Measurements from ENCODE around the gene VAT1.

The VAT1 gene

GRCh38 chr17:42989726-42990652 is 32.2 kb downstream of the VAT1 start:
- DNase-seq (ENCODE audit: extremely low spot score), result no peak
- POLR2A ChIA-PET, result no interaction called here
- CTCF ChIA-PET, result interaction anchor here (7.2 kb wide), 1 partner anchor 8 kb away, joined by 76 read pairs; the partner anchor contains the start of gene RPL27
- TF ChIP-seq CTCF (IDR thresholded peaks at IDR 0.05; ENCODE audit: control extremely low read depth, extremely low read depth, low read depth, missing control alignments), result no peak

- ChIA-PET CTCF (interaction anchor here (7.2 kb wide), 1 partner anchor 9 kb away, joined by 76 read pairs; the partner anchor contains the start of gene RPL27), POLR2A (no interaction called here)
- no peak for DNase-seq (ENCODE audit: extremely low spot score)
Measured at GRCh38 chr17:42989141-42989540, 33.0 kb downstream of the VAT1 start.

GRCh38 chr17:42985225-42985624 is 37.0 kb downstream of the VAT1 start:
- TF ChIP-seq CTCF (IDR thresholded peaks at IDR 0.05; ENCODE audit: control extremely low read depth, extremely low read depth, low read depth, missing control alignments), result no peak
- ChIA-PET POLR2A (interaction anchor here (0.7 to 2.8 kb wide), 2 partner anchors 13 to 237 kb away, joined by 3 to 19 read pairs; partner anchors contain the start of gene RPL27), CTCF (interaction anchor here (7.2 kb wide), 1 partner anchor 13 kb away, joined by 76 read pairs; the partner anchor contains the start of gene RPL27)
- peak; percentile 69 for DNase-seq (ENCODE audit: extremely low spot score)

More at GRCh38 chr17:42989141-42989540, 33.0 kb downstream of the VAT1 start:
- no peak for TF ChIP-seq CTCF (IDR thresholded peaks at IDR 0.05; ENCODE audit: control extremely low read depth, extremely low read depth, low read depth, missing control alignments)

- CTCF ChIA-PET, result interaction anchor here (2.2 kb wide), 1 partner anchor 16 kb away, joined by 9 read pairs; the partner anchor contains the start of gene RPL27
- TF ChIP-seq CTCF (IDR thresholded peaks at IDR 0.05; ENCODE audit: control extremely low read depth, extremely low read depth, low read depth, missing control alignments), result no peak
- DNase-seq (ENCODE audit: extremely low spot score), result no peak
- POLR2A ChIA-PET, result no interaction called here
Measured at GRCh38 chr17:42982266-42982665, 39.9 kb downstream of the VAT1 start.

- CTCF ChIA-PET, result interaction anchor here (0.9 to 3.6 kb wide), 3 partner anchors 12 to 17 kb away, joined by 3 to 12 read pairs (median 9); partner anchors contain the start of gene RPL27
- peak; percentile 32 for TF ChIP-seq CTCF (IDR thresholded peaks at IDR 0.05; ENCODE audit: control extremely low read depth, extremely low read depth, low read depth, missing control alignments)
- DNase-seq (ENCODE audit: extremely low spot score), result peak; percentile 78
- POLR2A ChIA-PET, result interaction anchor here (1.6 kb wide), 1 partner anchor 17 kb away, joined by 8 read pairs; the partner anchor contains the start of gene RPL27
Measured at GRCh38 chr17:42980766-42981397, 41.3 kb downstream of the VAT1 start.

- no peak for TF ChIP-seq CTCF (IDR thresholded peaks at IDR 0.05; ENCODE audit: control extremely low read depth, extremely low read depth, low read depth, missing control alignments)
- ChIA-PET CTCF (interaction anchor here (0.9 to 3.6 kb wide), 7 partner anchors 12 to 217 kb away, joined by 3 to 12 read pairs (median 4); partner anchors contain the start of gene RPL27), POLR2A (interaction anchor here (1.6 kb wide), 1 partner anchor 18 kb away, joined by 8 read pairs; the partner anchor contains the start of gene RPL27)
- peak; percentile 95 for DNase-seq (ENCODE audit: extremely low spot score)
Measured at GRCh38 chr17:42980274-42980765, 41.9 kb downstream of the VAT1 start, which contains the start of gene RUNDC1. RUNDC1 (plus strand) TSS chr17:42980565; CDS start chr17:42980577, 12 bp downstream.
